HK-2 (cell line): ENCODE results near the gene DNAJC18.
"Not testable (repeated sequence)": the region's sequence is repeated elsewhere in the genome, so short reads cannot be mapped to it uniquely, and the experiment has no call there.

Experiments used
- DNase-seq: peaks from one replicate; pipeline ENCODE4 v3.0.0-alpha.2; 2018; ENCODE audit not compliant: unreplicated experiment

Gene DNAJC18

DNA sequence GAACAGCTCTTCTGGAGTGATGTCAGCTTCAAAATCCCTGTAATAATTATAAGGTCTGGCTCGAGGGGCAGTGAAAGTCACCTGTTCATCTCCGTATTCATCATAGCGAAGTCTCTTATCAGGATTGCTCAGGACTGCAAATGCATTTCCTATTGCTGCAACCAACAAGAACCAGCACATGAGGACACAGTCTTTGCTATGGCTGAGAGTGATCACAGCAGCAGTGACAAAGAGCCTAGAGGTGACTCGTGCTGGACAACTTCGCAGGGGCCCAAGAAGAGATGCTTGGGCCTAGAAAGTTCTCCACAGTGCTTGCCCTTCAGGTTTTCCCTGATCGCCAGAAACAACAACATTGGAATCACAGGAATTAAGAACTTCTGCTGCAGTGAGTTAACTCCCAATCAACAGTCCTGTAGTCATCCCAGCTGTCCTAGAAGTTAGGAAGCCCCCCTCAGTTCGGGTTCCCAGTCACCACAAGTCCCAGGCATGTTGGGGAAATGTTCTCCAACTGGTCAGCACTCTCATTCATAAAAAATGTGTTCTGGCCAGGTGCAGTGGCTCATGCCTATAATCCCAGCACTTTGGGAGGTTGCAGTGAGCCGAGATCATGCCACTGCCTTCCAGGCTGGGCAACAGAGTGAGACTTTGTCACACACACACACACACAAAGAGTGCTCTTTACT, 13.0 kb downstream of the DNAJC18 start:
- no peak for DNase-seq

DNA sequence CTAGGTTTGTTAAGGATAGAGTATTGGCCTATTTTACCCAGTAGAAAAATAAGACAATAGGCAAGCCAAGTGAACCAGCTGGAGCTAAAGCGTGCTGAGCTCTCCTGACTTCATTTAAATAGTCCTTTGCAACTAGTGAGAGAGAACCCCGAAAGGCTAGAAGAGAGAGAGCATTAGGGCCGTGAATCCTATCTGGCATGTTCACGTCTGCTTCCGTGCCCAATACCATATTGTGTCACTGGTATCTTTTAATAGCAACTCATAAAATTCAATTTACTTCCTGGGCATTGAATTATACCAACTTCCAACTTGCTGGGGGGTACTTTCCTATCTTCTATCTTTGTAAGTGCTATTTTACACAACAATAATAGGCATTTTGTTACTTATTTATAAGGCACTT, 13.8 kb downstream of the DNAJC18 start:
- DNase-seq = no peak

GRCh38 chr5:139422307-139422893, 16.9 kb downstream of the DNAJC18 start:
- DNase-seq = peak; percentile 14

- DNase-seq = no peak
Observed at GRCh38 chr5:139419226-139420192, 19.8 kb downstream of the DNAJC18 start.

GRCh38 chr5:139418793-139419192, 20.5 kb downstream of the DNAJC18 start:
- DNase-seq = no peak

GRCh38 chr5:139417214-139417613, 22.1 kb downstream of the DNAJC18 start:
- DNase-seq = no peak

GRCh38 chr5:139416651-139417050, 22.7 kb downstream of the DNAJC18 start:
- DNase-seq = no peak

DNA sequence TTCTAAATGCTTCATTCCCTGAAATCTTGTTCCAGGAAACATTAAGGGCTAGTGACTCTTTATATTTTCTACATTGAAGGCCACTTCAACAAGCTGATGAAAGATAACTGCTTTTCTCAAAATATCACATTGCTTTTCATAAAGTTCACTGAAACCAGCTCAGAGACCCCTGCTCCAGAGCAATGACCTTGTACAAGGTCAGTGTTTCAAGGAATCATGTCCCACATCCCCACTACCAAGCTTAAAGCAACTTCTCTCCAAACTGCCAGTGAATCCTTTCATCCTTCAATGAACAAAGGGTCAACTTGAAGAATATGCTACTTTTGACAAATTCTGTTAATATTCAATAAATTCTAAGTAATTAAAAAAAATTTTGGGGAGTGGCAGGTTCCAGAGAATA, 23.5 kb downstream of the DNAJC18 start:
- no peak for DNase-seq

DNA sequence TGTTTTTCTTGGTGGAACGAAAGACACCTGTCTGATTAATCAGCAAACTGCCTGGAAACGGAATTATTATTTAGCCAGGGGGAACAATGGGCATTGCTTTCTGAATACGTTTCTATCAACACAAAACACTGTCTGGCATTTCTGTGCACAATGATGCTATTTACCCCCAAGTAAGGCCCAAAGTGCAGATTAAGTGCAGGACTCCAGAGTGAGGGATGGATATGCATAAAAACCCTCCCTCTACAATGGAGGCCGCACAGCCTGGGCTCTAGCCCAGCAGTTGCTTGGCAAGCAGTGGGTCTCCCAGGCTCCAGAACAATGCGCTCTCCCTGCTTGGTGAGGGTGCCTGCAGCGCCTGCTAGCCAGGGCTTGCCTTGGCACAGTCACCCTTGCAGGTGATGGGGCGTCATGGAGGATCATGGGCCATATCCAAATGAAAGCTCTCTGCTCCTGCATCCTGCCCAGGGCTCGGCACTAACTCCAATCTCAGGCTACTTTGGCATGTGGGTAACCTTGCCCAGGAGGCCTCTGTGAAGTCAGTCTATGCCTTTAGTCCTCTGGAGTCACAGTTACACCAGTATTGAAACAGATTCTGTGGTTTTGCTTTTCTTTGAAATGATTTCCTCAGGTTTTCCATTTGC, 24.0 kb downstream of the DNAJC18 start:
- DNase-seq = no peak

DNA sequence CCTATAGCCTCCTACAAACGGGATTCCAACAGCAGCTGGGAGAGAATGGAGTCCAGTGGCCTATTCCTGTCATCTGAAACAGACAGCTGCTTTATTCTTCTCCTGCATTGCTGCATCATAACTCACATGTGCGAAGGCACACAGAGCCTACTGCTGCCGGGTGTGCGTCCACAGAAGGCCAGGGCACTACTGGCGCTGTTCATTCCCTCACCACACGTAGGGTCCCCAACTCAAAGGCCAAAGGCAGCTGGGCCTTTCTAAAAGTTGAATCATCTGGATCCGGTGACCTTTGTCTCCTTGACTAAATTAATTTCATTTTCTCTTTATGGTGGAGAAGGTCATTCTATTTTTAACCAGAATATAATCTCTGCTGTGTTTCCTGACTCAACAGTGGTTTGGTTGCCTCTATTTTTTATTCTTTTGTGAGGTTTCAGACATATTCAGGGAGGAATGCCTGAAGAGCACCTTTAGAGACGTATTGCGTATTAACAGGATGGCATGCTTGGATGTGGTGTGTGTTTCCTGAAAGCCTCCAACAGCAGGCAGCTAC, 24.7 kb downstream of the DNAJC18 start:
- DNase-seq = no peak

DNA sequence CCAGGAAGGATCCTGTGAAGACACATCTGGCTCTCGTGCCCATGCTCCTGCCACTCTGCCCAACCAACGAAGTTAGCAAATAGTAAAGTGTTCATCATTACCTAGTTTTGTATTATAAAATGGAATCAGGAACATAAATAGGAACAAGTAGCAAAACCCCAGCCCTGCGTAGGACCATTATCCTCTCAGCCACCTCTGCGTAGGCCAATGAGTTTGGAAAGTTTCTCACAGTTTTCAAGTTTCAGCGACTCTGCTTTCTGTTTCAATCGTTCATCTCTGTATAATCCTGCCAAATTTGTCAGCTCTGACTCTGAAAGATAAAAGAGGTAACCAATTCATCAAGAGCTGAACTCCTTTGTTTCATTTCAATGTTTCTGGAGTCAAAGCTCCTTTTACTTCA, 25.4 kb downstream of the DNAJC18 start:
- DNase-seq = no peak

DNA sequence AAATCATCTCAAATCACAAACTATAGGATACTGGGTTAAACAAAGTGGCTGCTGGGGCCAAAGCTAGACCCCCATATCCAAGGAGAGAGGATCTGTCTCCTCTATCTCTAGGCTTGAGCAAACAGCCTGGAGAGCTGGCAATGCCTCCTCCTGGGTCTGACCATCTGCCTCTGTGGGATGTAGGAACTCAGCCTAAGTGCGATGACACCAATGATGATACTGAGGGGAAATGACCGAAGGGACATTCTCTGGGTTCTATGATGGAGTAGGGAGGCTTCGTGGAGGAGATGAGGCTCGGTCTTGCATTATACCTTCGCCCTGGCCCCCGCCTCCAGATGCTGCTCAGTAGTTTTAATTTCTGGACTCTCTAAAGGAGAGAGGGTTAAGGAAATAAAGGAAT, 26.2 kb downstream of the DNAJC18 start:
- DNase-seq = no peak

DNA sequence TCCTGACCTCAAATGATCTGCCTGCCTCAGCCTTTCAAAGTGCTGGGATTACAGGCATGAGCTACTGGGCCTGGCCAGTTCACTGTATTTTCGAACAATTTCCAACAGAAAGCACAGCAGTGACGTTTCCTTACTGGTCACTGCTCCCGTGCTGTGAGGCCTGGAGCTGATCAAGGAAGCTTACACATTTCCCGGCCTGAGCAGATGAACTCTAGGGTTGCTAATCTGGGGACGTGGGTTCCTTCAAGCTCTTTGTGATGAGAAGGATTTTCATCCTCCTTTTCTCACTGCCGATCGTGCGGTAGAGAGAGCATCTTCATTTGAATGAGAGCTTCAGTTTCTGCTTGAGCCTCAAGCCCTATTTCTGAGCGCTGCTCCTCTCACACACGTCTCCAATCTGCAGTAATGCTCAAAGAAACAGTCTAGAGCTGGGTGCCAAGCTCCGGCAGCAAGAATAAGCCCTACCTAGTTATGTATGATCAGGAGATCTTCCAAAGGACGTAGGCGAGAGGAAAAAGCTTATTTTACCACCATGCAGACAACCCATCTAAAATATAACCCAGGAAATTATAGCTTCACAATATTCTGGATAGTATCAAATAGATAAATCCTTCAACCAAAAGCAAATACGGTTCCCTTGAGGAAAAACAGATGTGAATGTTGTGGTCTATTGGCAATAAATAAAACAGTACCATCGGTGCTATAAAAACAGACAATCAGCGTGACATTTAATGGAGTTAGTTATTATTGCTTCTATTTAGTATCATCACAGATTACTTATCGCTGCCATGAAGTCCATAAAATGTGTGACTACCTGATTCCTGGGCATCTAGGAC, 28.1 kb downstream of the DNAJC18 start:
- no peak for DNase-seq

DNA sequence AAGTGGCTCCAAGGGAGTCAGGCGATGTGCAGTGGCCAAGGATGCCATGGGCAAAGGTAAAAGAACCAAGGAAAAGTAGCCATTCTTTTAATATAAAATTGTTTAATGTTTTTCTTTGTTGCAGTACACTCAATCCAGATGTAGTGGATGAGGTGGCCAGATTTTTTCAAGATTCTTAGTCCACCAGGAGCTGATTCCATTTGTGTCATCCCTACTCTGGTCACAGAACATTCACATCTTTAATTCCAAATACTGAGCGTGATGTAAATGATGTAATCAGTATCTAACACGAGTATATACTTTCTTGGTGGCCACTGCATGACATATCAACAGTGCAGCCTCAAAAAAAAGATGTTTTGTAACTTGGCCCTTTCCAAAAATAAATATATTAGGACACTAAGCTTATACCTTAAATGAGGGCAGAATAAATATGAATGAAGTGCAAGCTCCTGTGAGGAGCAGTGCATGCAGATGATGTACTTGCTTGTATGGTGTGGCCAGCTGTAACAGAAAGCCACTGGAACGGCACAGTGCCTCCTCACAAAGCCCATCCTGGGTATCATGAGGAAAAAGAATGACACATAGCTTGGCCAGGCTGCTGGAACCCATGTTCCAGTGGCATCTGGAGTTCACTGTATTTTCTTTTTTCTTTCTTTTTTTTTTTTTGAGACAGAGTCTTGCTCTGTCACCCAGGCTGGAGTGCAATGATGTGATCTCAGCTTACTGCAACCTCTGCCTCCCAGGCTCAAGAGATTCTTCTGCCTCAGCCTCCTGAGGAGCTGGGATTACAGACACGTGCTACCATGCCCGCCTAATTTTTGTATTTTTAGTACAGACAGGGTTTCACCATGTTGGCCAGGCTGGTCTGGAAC, 29.0 kb downstream of the DNAJC18 start:
- no peak for DNase-seq

DNA sequence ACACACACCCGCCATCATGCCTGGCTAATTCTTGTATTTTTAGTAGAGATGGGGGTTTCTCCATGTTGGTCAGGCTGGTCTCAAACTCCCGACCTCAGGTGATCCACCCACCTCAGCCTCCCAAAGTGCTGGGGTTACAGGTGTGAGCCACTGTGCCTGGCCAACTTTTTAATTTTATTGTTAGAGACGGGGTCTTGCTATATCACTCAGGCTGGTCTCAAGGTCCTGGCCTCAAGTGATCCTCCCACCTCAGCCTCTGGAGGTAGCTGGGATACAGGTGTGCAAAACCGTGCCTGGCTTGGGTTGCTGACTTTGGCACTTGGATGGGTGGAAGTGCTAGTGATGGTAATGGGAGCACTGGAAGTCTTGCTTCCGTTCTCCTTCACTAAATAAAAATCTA, 30.2 kb downstream of the DNAJC18 start:
- DNase-seq = not testable (repeated sequence)

DNA sequence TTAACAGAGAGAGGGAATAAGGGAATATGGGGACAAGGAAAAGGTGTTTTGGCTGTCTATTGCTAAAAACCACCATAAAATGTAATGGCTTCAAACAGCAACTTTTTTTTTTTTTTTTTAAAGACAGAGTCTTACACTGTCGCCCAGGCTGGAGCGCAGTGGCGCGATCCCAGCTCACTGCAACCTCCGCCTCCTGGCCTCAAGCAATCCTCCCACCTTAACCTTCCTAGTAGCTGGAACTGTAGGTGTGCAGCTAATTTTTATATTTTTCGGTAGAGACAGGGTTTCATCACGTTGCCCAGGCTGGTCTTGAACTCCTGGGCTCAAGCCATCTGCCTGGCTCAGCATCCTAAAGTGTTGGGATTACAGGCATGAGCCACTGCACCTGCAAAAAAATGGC, 31.1 kb downstream of the DNAJC18 start:
- no peak for DNase-seq

DNA sequence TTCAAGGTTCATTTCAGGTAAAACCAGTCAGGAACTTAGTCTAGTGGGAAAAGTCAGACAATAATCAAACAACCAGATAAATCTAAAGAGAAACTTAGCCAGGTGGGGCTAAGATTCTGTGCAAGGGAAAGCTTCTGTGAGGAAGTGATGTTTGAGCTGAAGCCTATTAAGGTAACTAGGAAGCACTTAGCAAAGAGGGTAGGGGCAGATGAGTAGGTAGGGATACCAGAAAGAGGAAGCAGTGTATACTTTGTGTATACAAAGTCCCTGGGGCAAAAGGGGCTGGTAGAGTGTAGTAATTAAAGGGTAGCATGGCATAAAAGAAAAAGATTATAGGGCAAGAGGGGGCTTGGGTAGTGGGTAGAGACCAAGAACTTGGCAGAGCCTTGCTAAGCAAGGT, 31.8 kb downstream of the DNAJC18 start:
- DNase-seq = no peak

DNA sequence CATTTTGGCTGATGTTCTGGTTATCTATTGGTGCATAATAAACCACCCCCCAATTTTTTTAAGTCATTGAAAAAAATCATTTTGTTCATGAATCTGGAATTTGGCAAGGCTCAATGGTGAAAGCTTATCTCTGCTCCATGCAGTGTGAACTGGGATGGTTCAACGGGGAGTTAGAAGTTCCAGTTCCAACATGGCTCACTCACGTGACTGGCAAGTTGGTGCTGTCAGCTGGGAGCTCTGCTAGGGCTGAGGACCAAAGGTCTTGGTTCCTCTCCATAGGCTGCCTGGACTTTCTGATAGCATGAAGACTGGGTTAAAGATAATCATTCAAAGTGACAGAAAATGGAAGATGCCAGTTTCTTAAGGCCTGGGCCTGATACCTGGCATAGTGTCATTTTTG, 32.4 kb downstream of the DNAJC18 start:
- DNase-seq = no peak

DNA sequence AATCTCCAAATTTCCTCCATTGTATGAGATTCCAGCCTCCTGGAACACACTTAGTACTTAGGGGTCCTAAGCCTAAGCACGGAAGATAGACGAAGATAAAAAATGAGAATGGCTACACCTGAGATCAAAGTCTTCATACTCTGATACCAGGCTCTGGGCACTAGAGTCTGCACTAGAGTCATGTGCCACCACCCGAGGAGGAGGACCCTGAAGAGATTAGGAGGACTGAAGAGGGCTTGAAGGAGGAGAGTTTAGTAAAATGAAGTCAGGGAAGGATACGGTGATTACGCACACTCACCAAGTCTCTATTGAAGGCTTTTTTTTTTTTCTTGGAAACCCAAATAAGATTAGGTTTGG, 34.9 kb downstream of the DNAJC18 start:
- no peak for DNase-seq
